GM10266 (cell line): Measurements from ENCODE around the gene HTR3A.
"Not testable (repeated sequence)": the region's sequence is repeated elsewhere in the genome, so short reads cannot be mapped to it uniquely, and the experiment has no call there.

Experiments
- DNase-seq: peaks from one replicate; pipeline ENCODE4 v3.0.0; 2012; ENCODE audit errors: extremely low spot score
- TF ChIP-seq, protein P1 (sequence below): IDR thresholded peaks from 2 replicates; pipeline ENCODE4 v1.5.1; 2012; ENCODE audit warnings: mild to moderate bottlenecking, low read depth; ENCODE audit not compliant: control insufficient read depth, insufficient read depth; ENCODE audit errors: missing control alignments

The HTR3A gene

DNA sequence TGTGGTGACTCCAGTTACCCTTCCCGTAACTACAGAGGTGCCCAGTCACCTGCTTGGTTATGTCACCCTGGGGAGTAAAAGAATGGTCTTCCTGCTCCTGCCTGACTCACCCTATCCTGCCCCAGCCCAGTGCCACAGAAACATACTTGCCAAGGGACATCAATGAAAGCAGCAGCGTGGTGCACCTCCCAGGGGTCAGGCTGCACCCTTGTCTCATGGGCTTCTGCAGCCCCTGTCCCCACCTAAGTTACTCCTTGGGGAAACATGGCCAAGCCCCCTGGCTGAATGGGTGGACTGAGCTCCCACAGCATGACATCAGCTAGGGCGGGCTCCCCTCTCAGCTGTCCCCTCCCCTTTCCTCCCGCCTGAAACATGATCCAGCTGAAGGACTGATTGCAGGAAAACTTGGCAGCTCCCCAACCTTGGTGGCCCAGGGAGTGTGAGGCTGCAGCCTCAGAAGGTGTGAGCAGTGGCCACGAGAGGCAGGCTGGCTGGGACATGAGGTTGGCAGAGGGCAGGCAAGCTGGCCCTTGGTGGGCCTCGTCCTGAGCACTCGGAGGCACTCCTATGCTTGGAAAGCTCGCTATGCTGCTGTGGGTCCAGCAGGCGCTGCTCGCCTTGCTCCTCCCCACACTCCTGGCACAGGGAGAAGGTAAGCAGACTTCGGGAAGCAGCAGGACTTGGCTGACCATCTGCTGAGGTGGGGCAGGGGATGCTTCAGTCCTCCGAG lies at the start of gene HTR3A:
Gene HTR3A, plus strand, starts transcription at position 368 of the 730 bp plus-strand sequence. Its CDS starts 218 bp downstream, at position 586.
- TF ChIP-seq, protein P1, sequence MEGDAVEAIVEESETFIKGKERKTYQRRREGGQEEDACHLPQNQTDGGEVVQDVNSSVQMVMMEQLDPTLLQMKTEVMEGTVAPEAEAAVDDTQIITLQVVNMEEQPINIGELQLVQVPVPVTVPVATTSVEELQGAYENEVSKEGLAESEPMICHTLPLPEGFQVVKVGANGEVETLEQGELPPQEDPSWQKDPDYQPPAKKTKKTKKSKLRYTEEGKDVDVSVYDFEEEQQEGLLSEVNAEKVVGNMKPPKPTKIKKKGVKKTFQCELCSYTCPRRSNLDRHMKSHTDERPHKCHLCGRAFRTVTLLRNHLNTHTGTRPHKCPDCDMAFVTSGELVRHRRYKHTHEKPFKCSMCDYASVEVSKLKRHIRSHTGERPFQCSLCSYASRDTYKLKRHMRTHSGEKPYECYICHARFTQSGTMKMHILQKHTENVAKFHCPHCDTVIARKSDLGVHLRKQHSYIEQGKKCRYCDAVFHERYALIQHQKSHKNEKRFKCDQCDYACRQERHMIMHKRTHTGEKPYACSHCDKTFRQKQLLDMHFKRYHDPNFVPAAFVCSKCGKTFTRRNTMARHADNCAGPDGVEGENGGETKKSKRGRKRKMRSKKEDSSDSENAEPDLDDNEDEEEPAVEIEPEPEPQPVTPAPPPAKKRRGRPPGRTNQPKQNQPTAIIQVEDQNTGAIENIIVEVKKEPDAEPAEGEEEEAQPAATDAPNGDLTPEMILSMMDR, result no peak
- DNase-seq, result no peak

GRCh38 chr11:113926273-113927197 lies 48.4 kb upstream of the HTR3A start:
- TF ChIP-seq, protein P1, result no peak
- DNase-seq, result no peak

- DNase-seq, result no peak
Measured at GRCh38 chr11:113928311-113928710, 46.6 kb upstream of the HTR3A start.

GRCh38 chr11:113932788-113933187 lies 42.1 kb upstream of the HTR3A start:
- TF ChIP-seq, protein P1, result no peak
- no peak for DNase-seq

More at GRCh38 chr11:113928311-113928710, 46.6 kb upstream of the HTR3A start:
- TF ChIP-seq, protein P1, result no peak

- DNase-seq, result not testable (repeated sequence)
Measured at GRCh38 chr11:113934193-113934592, 40.7 kb upstream of the HTR3A start.

DNA sequence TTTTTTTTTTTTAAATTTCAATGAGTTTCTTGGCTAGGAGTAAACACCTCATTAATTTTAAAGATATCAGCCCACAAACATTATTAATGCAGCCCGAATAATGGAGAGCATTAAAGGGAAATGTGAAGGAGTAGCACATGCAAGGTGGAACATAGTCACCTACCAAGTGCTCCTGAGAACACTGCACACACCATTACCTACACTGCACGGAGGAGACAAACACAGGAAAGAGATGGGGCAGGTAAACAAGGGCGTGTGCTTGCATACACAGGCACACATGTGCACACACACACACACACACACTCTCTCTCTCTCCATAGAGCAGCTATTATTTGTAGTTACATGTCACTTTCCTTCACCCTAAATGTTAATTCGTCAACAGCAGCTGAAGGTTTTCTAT lies 40.1 kb upstream of the HTR3A start:
- DNase-seq, result no peak

DNA sequence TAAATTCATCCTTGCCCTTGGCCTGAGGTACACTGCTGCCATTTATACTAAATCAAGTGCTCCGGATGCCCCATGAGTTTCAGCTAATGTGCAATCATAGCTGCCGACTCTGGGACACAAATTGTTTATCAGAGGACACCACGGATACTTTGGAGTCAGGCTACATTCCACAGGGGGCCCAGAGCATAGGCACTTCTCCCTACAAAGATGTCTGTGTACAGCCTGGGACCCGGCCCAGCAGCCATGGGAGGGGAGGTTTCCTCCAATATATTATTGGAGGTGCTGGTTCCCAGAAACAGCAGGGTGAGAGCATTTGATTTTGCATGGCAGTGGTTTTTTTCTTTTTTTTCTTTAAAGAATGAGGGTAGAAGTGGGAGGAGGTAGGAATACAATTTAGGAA lies 39.0 kb upstream of the HTR3A start:
- DNase-seq, result no peak
- TF ChIP-seq, protein P1, result no peak

More for the DNA sequence above, 40.1 kb upstream of the HTR3A start:
- TF ChIP-seq, protein P1, result no peak
